ENCODE results near the gene PKLR. TPM values are rescaled to one million over a fixed set of nuclear protein-coding genes. Genes with fewer than 3 reads are reported as not detected.

PKLR gene
- total RNA-seq, 1 experiment from 2014 or later = not detected

DNA sequence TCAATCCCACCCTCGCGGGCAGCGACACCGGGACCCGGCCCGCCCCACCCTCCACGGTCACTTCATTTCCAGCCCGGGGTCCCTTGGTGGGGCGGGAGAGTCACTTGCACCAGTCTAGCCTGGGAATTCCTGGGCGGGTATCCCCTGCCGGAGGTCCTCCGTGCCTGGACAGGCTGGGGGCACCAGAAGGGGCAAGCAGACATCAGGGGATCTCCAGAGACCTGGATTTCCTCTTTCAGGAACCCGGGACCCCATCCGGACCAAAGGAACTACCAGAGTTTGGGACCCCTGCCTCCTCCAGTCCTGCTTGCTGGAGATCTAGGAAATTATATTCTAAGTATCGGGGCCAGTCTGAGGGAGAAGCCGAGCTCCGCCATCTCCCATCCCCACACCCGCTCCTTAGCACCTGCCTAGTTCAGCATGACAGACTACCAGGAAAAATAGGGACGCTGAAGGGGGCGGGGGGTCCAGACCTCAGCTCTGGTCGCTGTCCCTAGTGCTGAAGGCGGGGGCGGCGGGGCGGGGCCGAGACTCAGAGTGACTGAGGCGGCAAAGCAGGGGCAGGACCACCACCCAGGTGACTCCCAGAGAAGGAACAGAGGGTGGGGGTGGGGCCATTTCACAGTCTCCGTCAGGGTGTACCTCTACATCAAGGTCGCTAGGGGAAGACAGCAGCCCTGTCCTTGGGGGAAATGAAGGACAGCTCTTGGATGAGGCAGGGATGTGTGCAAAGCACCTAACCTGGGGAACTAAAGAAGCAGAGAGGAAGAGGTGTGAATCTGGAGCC, 23.1 kb downstream of the PKLR start:
- peak; percentile 78 for DNase-seq
- CTCF ChIA-PET = interaction anchor here (0.6 to 1.5 kb wide), 7 partner anchors 16 to 632 kb away, joined by 3 to 19 read pairs (median 5); partner anchors contain the start of genes FDPS and SCAMP3
- H3K36me3 Mint-ChIP-seq (ENCODE audit: insufficient read depth, unreplicated experiment) = peaks cover 34% of the 10 kb centered on the region

DNA sequence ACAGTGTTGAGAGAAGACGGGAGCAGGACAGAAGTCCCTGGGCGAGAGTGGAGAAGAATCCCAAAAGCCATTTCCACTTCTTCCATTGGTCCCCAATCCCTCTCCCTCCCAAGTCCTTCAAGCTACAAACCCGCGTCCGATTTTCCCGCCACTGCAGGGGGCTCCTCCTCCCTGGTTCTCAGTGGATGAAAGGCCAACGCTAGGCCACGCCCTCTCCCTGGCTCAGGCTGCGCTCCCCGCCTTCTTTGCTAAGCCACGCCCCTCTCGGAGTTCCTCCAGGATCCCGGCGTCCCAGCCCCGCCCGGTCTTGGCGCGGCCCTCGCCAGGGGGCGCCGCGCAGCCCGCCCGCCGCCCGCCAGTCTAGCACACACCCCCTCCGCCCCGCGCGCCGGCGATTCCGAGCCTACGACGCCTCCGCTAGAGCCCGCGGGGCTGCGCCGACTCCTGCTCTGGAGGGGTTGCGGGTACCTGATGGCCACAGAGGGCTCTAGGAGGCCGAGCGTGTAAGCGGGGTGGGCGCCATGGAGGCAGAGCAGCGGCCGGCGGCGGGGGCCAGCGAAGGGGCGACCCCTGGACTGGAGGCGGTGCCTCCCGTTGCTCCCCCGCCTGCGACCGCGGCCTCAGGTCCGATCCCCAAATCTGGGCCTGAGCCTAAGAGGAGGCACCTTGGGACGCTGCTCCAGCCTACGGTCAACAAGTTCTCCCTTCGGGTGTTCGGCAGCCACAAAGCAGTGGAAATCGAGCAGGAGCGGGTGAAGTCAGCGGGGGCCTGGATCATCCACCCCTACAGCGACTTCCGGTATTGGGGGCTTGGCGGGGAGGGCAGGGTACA, 24.0 kb downstream of the PKLR start, which contains the start of gene HCN3:
Gene HCN3 (plus strand): TSS at position 394 of the 832 bp plus-strand sequence. CDS start 128 bp downstream, at position 522.
- Mint-ChIP-seq H3K4me3 (ENCODE audit: low read depth, unreplicated experiment) (peak within 1 kb of the TSS; percentile 75), H3K36me3 (ENCODE audit: insufficient read depth, unreplicated experiment) (peaks cover 39% of the 10 kb centered on the region), H3K4me1 (ENCODE audit: low read depth, unreplicated experiment) (peaks cover 31% of the 10 kb centered on the region), H3K27me3 (ENCODE audit: unreplicated experiment) (no peaks in the 10 kb centered on the region), H3K9me3 (ENCODE audit: low read depth, unreplicated experiment) (no peaks in the 10 kb centered on the region), H3K27ac (ENCODE audit: unreplicated experiment) (no peak within 1 kb of the TSS)
- DNase-seq = peak; percentile 99
- intact Hi-C loops (cut with micrococcal nuclease; ENCODE audit: unreplicated experiment) = no loop called here
- CTCF ChIA-PET = interaction anchor here (0.7 to 1.5 kb wide), 7 partner anchors 15 to 633 kb away, joined by 3 to 19 read pairs (median 6); partner anchors contain the start of genes FDPS, KRTCAP2 and SCAMP3
- no TSS peak for BruUV-seq (replicated peaks)
- TF ChIP-seq, protein P1, sequence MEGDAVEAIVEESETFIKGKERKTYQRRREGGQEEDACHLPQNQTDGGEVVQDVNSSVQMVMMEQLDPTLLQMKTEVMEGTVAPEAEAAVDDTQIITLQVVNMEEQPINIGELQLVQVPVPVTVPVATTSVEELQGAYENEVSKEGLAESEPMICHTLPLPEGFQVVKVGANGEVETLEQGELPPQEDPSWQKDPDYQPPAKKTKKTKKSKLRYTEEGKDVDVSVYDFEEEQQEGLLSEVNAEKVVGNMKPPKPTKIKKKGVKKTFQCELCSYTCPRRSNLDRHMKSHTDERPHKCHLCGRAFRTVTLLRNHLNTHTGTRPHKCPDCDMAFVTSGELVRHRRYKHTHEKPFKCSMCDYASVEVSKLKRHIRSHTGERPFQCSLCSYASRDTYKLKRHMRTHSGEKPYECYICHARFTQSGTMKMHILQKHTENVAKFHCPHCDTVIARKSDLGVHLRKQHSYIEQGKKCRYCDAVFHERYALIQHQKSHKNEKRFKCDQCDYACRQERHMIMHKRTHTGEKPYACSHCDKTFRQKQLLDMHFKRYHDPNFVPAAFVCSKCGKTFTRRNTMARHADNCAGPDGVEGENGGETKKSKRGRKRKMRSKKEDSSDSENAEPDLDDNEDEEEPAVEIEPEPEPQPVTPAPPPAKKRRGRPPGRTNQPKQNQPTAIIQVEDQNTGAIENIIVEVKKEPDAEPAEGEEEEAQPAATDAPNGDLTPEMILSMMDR (IDR thresholded peaks at IDR 0.05; ENCODE audit: unreplicated experiment) = peak; percentile 82

More for the DNA sequence above, 23.1 kb downstream of the PKLR start:
- H3K9me3 Mint-ChIP-seq (ENCODE audit: low read depth, unreplicated experiment) = no peaks in the 10 kb centered on the region
- H3K27me3 Mint-ChIP-seq (ENCODE audit: unreplicated experiment) = no peaks in the 10 kb centered on the region
- H3K4me1 Mint-ChIP-seq (ENCODE audit: low read depth, unreplicated experiment) = peaks cover 27% of the 10 kb centered on the region
- BruUV-seq (replicated peaks) = no TSS peak
- intact Hi-C loops (cut with micrococcal nuclease; ENCODE audit: unreplicated experiment) = loop anchor here (2.0 kb wide), 1 partner anchor 45 kb away; no protein-coding TSS in a partner anchor
- TF ChIP-seq, protein P1 (IDR thresholded peaks at IDR 0.05; ENCODE audit: unreplicated experiment) = peak; percentile 75
- H3K27ac Mint-ChIP-seq (ENCODE audit: unreplicated experiment) = no peak overlapping the region
- H3K4me3 Mint-ChIP-seq (ENCODE audit: low read depth, unreplicated experiment) = peak overlapping the region; percentile 75

DNA sequence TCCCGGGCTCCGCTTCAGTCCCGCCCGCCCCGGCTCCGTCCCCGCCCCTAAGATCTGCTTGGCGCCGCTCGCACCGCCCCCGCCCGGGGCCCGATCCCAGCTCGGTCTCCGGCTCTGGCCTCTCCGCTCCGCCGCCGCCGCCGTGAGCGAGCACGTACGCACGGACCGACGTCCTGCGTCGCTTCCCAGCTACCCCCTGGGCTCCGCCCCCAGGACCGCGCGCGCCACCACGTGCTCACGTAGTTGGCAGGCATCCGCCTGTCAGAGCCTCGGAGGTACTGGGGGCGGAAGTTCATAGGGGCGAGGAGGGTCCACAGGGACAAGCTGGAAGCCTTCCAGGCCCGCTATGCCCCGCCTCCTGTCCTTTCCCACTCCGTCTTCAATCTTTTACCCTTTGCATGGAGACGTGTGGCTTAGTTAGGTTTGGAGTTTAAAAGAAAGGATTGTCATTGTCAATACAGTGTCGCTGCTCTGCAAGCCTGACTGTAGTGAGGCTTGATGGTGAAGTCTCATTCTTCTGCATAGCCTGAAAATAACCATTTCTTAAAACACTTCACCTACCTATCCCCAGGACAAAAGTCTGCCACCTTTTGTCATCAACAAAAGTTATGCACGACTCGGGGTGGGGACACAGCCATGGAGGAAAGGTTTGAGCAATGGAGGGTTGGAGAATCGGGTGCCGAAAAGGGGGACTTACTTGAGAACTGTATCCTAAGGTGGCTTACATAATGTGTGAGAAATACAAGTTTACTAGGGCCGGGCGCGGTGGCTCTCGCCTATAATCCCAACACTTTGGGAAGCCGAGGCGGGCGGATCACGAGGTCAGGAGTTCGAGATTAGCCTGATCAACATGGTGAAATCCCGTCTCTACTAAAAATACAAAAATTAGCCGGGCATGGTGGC, 27.6 kb downstream of the PKLR start, which contains the start of gene CLK2:
Gene CLK2 (minus strand): TSS at position 162 of the 903 bp plus-strand sequence. CDS start 2,527 bp downstream, outside the sequence.
- peaks cover 70% of the 10 kb centered on the region for H3K36me3 Mint-ChIP-seq (ENCODE audit: insufficient read depth, unreplicated experiment)
- peak within 1 kb of the TSS; percentile 86 for H3K4me3 Mint-ChIP-seq (ENCODE audit: low read depth, unreplicated experiment)
- no TSS peak for BruUV-seq (replicated peaks)
- intact Hi-C loops (cut with micrococcal nuclease; ENCODE audit: unreplicated experiment) = no loop called here
- H3K4me1 Mint-ChIP-seq (ENCODE audit: low read depth, unreplicated experiment) = peaks cover 22% of the 10 kb centered on the region
- peak; percentile 99 for DNase-seq
- TF ChIP-seq, protein P1 (IDR thresholded peaks at IDR 0.05; ENCODE audit: unreplicated experiment) = no peak
- H3K27ac Mint-ChIP-seq (ENCODE audit: unreplicated experiment) = peak within 1 kb of the TSS; percentile 55
- CTCF ChIA-PET = interaction anchor here (0.5 to 1.6 kb wide), 10 partner anchors 14 to 559 kb away, joined by 3 to 11 read pairs (median 5); partner anchors contain the start of genes FDPS and KRTCAP2
- no peaks in the 10 kb centered on the region for H3K27me3 Mint-ChIP-seq (ENCODE audit: unreplicated experiment)
- no peaks in the 10 kb centered on the region for H3K9me3 Mint-ChIP-seq (ENCODE audit: low read depth, unreplicated experiment)
